Dedifferentiated amniotic fluid mesenchymal stem cell (primary cell): ENCODE data around the gene CRELD1.
A peak's percentile ranks its signal among the peaks of the same experiment; 100 is the strongest.
"Not testable (repeated sequence)": the region's sequence is repeated elsewhere in the genome, so short reads cannot be mapped to it uniquely, and the experiment has no call there.

Experiments used
- DNase-seq: peaks from one replicate; pipeline ENCODE4 v3.0.0-alpha.2; 2016; ENCODE audit errors: extremely low spot score

Gene CRELD1

GRCh38 chr3:9933561-9934234, at the start of gene CRELD1:
TSS of gene CRELD1 (plus strand) at chr3:9933834. CDS start at chr3:9934439, 605 bp downstream.
- peak; percentile 78 for DNase-seq

- DNase-seq: peak; percentile 40
These were observed 49.0 kb upstream of the CRELD1 start for GRCh38 chr3:9884555-9885165.

- no peak for DNase-seq
These were observed 47.3 kb upstream of the CRELD1 start for GRCh38 chr3:9886328-9886727.

GRCh38 chr3:9887480-9887879, 46.2 kb upstream of the CRELD1 start:
- DNase-seq: no peak

GRCh38 chr3:9888540-9888939, 45.1 kb upstream of the CRELD1 start:
- DNase-seq: no peak

GRCh38 chr3:9889405-9889804, 44.2 kb upstream of the CRELD1 start:
- DNase-seq: no peak

- DNase-seq: peak; percentile 82
These were observed 43.2 kb upstream of the CRELD1 start, which contains the start of gene JAGN1 for GRCh38 chr3:9890249-9891071. TSS of gene JAGN1 (plus strand) at chr3:9890610. CDS start at chr3:9890723, 113 bp downstream.

GRCh38 chr3:9891072-9891622, 42.5 kb upstream of the CRELD1 start:
- no peak for DNase-seq

GRCh38 chr3:9893739-9894138, 39.9 kb upstream of the CRELD1 start:
- no peak for DNase-seq

GRCh38 chr3:9895715-9896114, 37.9 kb upstream of the CRELD1 start:
- not testable (repeated sequence) for DNase-seq

GRCh38 chr3:9896755-9897407, 36.8 kb upstream of the CRELD1 start:
- DNase-seq: peak; percentile 13

- peak; percentile 8 for DNase-seq
These were observed 35.9 kb upstream of the CRELD1 start for GRCh38 chr3:9897408-9898372.

- DNase-seq: peak; percentile 4
These were observed 35.0 kb upstream of the CRELD1 start for GRCh38 chr3:9898467-9899241.

GRCh38 chr3:9899289-9899791, 34.3 kb upstream of the CRELD1 start:
- DNase-seq: peak; percentile 5

GRCh38 chr3:9900965-9901415, 32.6 kb upstream of the CRELD1 start:
- not testable (repeated sequence) for DNase-seq

GRCh38 chr3:9901967-9902366, 31.7 kb upstream of the CRELD1 start:
- no peak for DNase-seq

GRCh38 chr3:9902372-9903237, 31.0 kb upstream of the CRELD1 start, which contains the start of gene IL17RE:
TSS of gene IL17RE (plus strand) at chr3:9902848. CDS start at chr3:9902933, 85 bp downstream.
- DNase-seq: peak; percentile 13

GRCh38 chr3:9903238-9903624, 30.4 kb upstream of the CRELD1 start:
- DNase-seq: peak; percentile 33
